ENCODE measurements around the gene INHBC.
"Not testable (repeated sequence)": the region's sequence is repeated elsewhere in the genome, so short reads cannot be mapped to it uniquely, and the experiment has no call there.

Gene INHBC

GRCh38 chr12:57404966-57405640 lies 29.5 kb upstream of the INHBC start:
- H3K4me3 ChIP-seq (ENCODE audit: insufficient read depth, low read length, poor library complexity, severe bottlenecking), result no peak overlapping the region
- H3K9ac ChIP-seq (ENCODE audit: low read length), result no peak overlapping the region
- TF ChIP-seq EZH2phosphoT487 (conservative IDR thresholded peaks at IDR 0.05; ENCODE audit: low read length), result no peak
- TF ChIP-seq, protein P1, sequence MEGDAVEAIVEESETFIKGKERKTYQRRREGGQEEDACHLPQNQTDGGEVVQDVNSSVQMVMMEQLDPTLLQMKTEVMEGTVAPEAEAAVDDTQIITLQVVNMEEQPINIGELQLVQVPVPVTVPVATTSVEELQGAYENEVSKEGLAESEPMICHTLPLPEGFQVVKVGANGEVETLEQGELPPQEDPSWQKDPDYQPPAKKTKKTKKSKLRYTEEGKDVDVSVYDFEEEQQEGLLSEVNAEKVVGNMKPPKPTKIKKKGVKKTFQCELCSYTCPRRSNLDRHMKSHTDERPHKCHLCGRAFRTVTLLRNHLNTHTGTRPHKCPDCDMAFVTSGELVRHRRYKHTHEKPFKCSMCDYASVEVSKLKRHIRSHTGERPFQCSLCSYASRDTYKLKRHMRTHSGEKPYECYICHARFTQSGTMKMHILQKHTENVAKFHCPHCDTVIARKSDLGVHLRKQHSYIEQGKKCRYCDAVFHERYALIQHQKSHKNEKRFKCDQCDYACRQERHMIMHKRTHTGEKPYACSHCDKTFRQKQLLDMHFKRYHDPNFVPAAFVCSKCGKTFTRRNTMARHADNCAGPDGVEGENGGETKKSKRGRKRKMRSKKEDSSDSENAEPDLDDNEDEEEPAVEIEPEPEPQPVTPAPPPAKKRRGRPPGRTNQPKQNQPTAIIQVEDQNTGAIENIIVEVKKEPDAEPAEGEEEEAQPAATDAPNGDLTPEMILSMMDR (IDR thresholded peaks at IDR 0.05; ENCODE audit: insufficient read depth, low read length, poor library complexity, severe bottlenecking), result no peak
- no peaks in the 10 kb centered on the region for H4K20me1 ChIP-seq (ENCODE audit: low read depth, low read length)
- no peak overlapping the region for H3K27ac ChIP-seq (ENCODE audit: low read depth, low read length)
- H3K4me2 ChIP-seq (ENCODE audit: low read depth, low read length, poor library complexity, severe bottlenecking), result no peak overlapping the region
- peaks cover 4% of the 10 kb centered on the region; the same call in 1 of the 2 replicates for H3K36me3 ChIP-seq (ENCODE audit: low read length)
- H3K9me2 ChIP-seq (replicated peaks; ENCODE audit: insufficient read depth, low read length), result no peaks in the 10 kb centered on the region
- H2AFZ ChIP-seq (ENCODE audit: low read depth, low read length, severe bottlenecking), result no peak overlapping the region
- H3K27me3 ChIP-seq (ENCODE audit: low read length), result no peaks in the 10 kb centered on the region
- H3K9me3 ChIP-seq (ENCODE audit: insufficient read depth, low read length), result no peaks in the 10 kb centered on the region
- H3F3A ChIP-seq (ENCODE audit: insufficient read depth), result peaks cover 3% of the 10 kb centered on the region; the same call in 1 of the 2 replicates
- peaks cover 39% of the 10 kb centered on the region for H3K79me2 ChIP-seq (ENCODE audit: insufficient read depth, low read length)

GRCh38 chr12:57410534-57410933 lies 24.1 kb upstream of the INHBC start:
- Histone ChIP-seq H3K9me3 (ENCODE audit: insufficient read depth, low read length) (no peaks in the 10 kb centered on the region), H3K36me3 (ENCODE audit: low read length) (peaks cover 7% of the 10 kb centered on the region; the same call in 1 of the 2 replicates), H3K4me3 (ENCODE audit: insufficient read depth, low read length, poor library complexity, severe bottlenecking) (no peak overlapping the region), H4K20me1 (ENCODE audit: low read depth, low read length) (no peaks in the 10 kb centered on the region), H3K79me2 (ENCODE audit: insufficient read depth, low read length) (peaks cover 69% of the 10 kb centered on the region), H2AFZ (ENCODE audit: low read depth, low read length, severe bottlenecking) (no peak overlapping the region), H3K4me2 (ENCODE audit: low read depth, low read length, poor library complexity, severe bottlenecking) (no peak overlapping the region), H3F3A (ENCODE audit: insufficient read depth) (peaks cover 4% of the 10 kb centered on the region; the same call in 1 of the 2 replicates), H3K27ac (ENCODE audit: low read depth, low read length) (no peak overlapping the region), H3K27me3 (ENCODE audit: low read length) (no peaks in the 10 kb centered on the region), H3K9me2 (replicated peaks; ENCODE audit: insufficient read depth, low read length) (no peaks in the 10 kb centered on the region), H3K9ac (ENCODE audit: low read length) (no peak overlapping the region)
- TF ChIP-seq EZH2phosphoT487 (conservative IDR thresholded peaks at IDR 0.05; ENCODE audit: low read length), result no peak
- TF ChIP-seq, protein P1 (IDR thresholded peaks at IDR 0.05; ENCODE audit: insufficient read depth, low read length, poor library complexity, severe bottlenecking), result no peak

GRCh38 chr12:57414160-57414559 lies 20.4 kb upstream of the INHBC start:
- not testable (repeated sequence) for H3K9ac ChIP-seq (ENCODE audit: low read length); H4K20me1 ChIP-seq (ENCODE audit: low read depth, low read length); H3K4me2 ChIP-seq (ENCODE audit: low read depth, low read length, poor library complexity, severe bottlenecking); H3K27me3 ChIP-seq (ENCODE audit: low read length); H3K27ac ChIP-seq (ENCODE audit: low read depth, low read length); H3K4me3 ChIP-seq (ENCODE audit: insufficient read depth, low read length, poor library complexity, severe bottlenecking); H3K36me3 ChIP-seq (ENCODE audit: low read length); H3K9me3 ChIP-seq (ENCODE audit: insufficient read depth, low read length); H3F3A ChIP-seq (ENCODE audit: insufficient read depth); H2AFZ ChIP-seq (ENCODE audit: low read depth, low read length, severe bottlenecking); H3K9me2 ChIP-seq (replicated peaks; ENCODE audit: insufficient read depth, low read length)
- peaks cover 69% of the 10 kb centered on the region for H3K79me2 ChIP-seq (ENCODE audit: insufficient read depth, low read length)

- no peak overlapping the region for H3K27ac ChIP-seq (ENCODE audit: low read depth, low read length)
- peaks cover 3% of the 10 kb centered on the region; the same call in 1 of the 2 replicates for H3K36me3 ChIP-seq (ENCODE audit: low read length)
- no peak overlapping the region for H3K4me2 ChIP-seq (ENCODE audit: low read depth, low read length, poor library complexity, severe bottlenecking)
- peaks cover 73% of the 10 kb centered on the region for H3K79me2 ChIP-seq (ENCODE audit: insufficient read depth, low read length)
- H3K27me3 ChIP-seq (ENCODE audit: low read length), result no peaks in the 10 kb centered on the region
- TF ChIP-seq EZH2phosphoT487 (conservative IDR thresholded peaks at IDR 0.05; ENCODE audit: low read length), result no peak
- TF ChIP-seq, protein P1 (IDR thresholded peaks at IDR 0.05; ENCODE audit: insufficient read depth, low read length, poor library complexity, severe bottlenecking), result no peak
- H3K9me3 ChIP-seq (ENCODE audit: insufficient read depth, low read length), result no peaks in the 10 kb centered on the region
- H2AFZ ChIP-seq (ENCODE audit: low read depth, low read length, severe bottlenecking), result no peak overlapping the region
- H3F3A ChIP-seq (ENCODE audit: insufficient read depth), result peaks cover 5% of the 10 kb centered on the region
- no peaks in the 10 kb centered on the region for H4K20me1 ChIP-seq (ENCODE audit: low read depth, low read length)
- H3K9me2 ChIP-seq (replicated peaks; ENCODE audit: insufficient read depth, low read length), result no peaks in the 10 kb centered on the region
- no peak overlapping the region for H3K4me3 ChIP-seq (ENCODE audit: insufficient read depth, low read length, poor library complexity, severe bottlenecking)
- H3K9ac ChIP-seq (ENCODE audit: low read length), result no peak overlapping the region
Observed at GRCh38 chr12:57415088-57415487, 19.5 kb upstream of the INHBC start.

Data from SU-DHL-6 (cell line).